Measurements from ENCODE around the gene RACK1.

- no peak for TF ChIP-seq POLR2A (IDR thresholded peaks at IDR 0.05; ENCODE audit: low read depth, low read length)
- no peak for TF ChIP-seq CTCF (conservative IDR thresholded peaks at IDR 0.05; ENCODE audit: low read depth, low read length)
Measured at GRCh38 chr5:181188700-181189362, 54.9 kb downstream of the RACK1 start.
